ENCODE data around the gene FAF2.

Gene FAF2

GRCh38 chr5:176508603-176509002 lies 60.4 kb downstream of the FAF2 start:
- no peak for DNase-seq

DNA sequence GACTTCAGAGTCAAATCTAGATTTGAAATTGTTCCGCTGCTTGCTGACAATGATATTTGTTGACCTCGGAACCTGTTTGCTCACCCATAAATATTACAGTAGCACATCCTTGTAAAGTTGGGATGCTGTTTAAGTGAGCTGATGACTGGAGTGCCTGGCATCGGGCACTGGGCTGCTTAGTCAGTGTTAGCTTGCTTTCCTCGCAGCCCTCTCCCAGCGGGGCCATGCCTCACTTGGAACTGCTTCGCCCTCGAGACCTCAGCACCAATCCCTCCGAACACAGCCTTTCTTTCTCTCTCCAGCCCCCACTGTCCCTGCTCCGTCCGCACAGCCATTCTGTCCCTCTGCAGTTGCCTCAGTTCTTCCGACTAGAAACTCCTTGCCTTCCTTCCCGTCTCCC lies 65.6 kb downstream of the FAF2 start:
- DNase-seq, result no peak

- no peak for DNase-seq
Measured at GRCh38 chr5:176514244-176514950, 66.2 kb downstream of the FAF2 start.

DNA sequence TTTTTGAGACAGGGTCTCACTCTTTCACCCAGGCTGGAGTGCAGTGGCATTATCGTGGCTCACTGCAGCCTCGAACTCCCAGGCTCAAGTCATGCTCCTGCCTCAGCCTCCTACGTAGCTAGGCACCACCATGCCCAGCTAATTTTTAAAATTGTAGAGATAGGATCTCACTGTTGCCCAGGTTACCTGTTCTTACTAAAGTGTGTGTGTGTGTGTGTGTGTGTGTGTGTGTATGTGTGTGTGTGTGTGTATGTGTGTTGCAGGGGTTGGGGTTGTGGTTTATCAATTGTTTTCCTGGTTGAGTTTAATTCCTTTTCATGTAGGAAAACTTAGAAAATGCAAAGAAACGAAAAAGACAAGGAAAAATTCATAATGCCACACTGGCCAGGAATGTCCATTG lies 67.2 kb downstream of the FAF2 start:
- DNase-seq, result peak in 1 of 5 experiments; percentile 76

DNA sequence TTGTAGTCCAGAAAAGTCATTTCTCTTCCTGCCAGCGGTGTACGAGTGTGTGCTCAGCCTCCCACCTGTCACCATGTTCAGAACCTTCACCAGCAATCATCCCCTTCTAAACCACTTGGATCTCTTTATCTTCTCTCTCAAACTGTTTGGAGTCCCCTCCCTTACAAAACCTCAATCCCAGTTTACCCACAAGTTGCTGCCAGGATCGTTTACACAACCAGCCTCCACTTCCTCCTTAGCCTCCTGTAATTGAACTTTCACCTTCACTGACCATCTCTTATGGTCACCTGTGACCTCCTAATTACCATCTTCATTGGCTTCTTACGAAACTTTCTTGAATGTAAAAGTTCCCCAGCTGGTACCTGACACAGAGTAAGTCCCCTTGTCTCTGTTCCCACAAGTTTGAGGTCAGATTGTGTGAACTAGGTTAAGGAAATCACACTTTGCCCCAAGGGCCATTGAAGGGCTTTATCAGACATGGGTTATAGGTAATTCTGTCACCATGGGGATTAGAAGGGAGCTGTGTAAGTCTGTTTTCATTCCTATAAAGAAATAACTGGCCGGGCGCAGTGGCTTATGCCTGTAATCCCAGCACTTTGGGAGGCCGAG lies 69.0 kb downstream of the FAF2 start:
- DNase-seq, result peak in 2 of 5 experiments; percentile 42 to 54

- DNase-seq, result no peak
Measured at GRCh38 chr5:176519810-176520720, 71.9 kb downstream of the FAF2 start.

GRCh38 chr5:176521286-176521685 lies 73.1 kb downstream of the FAF2 start:
- DNase-seq, result no peak

GRCh38 chr5:176521699-176522263 lies 73.6 kb downstream of the FAF2 start:
- no peak for DNase-seq

- no peak for DNase-seq
Measured at GRCh38 chr5:176524138-176524537, 76.0 kb downstream of the FAF2 start.

GRCh38 chr5:176524987-176525386 lies 76.8 kb downstream of the FAF2 start:
- DNase-seq, result no peak

DNA sequence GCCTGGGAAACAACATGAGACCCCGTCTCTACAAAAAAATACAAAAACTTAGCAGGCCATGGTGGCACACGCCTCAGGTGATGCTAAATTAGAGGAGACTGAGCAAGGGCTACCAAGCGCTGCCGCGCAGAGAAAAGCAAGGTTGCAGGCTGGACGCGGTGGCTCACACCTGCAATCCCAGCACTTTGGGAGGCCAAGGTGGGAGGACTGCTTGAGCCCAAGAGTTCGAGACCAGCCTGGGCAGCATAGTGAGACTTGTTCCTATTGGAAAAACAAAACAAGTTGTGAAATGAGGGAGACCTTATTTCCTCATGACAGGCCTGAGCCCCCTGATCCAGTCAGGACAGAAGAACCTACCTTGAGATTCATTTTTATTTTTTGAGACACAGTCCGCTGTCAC lies 77.5 kb downstream of the FAF2 start:
- DNase-seq, result no peak

DNA sequence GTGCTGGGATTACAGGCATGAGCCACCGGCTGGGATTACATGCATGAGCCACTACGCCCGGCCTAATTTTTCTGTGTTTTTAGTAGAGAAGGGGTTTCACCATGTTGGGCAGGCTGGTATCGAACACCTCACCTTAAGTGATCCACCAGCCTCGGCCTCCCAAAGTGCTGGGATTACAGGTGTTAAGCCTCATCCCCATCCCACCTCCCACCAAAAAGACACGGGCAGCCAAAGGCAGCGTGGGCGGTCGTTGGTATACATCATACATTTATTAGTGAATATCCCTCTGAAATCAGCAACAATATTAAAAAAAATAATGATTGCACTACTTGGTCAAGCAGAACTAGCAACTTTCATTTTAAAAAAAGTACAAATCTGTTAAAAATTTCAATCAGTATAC lies 78.3 kb downstream of the FAF2 start:
- no peak for DNase-seq

DNA sequence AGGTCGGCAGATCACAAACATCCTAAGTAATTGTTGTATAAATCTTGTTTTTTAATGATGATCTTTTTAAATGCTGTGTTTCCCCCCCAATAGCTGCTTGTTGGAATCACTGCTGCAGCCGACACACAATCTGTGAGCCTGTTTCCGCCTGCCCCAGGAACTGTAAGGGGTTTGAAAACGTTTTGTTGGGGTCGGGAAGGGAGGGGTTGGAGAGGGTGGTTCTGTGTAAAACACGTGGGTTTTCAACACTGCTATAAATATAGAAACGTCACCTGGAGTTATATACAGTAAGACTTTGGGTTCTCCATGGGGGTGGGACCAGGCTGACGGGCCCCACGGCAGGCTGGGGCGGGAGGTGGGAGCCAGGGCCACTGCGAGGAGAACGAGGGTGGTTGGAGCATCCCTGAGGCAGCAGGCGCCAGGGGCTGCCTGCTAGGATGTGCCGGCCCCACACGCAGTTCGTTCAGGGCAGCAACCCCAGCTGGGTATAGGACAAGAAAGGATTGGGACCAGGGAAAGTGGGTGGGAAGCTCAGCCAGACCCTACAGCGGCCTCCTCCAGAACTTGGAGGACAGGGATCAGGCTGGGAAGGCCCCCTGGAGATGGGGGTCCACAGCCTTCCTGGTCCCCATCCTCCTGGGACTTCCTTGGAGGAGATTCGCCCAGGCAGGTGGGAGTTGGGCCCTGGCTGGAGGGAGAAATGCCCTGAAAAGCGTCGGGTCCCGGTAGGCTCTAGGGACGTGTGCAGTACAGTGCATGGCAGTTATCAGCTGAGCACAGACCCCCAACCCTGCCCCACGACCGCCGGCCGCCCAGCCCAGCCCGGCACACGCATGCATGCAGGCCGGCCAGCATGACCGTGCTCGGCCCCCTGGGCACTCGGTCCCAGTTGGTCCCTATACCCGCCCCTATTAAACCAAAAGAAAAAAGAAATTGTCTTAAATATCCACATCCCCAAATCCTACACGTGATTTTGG lies 79.3 kb downstream of the FAF2 start:
- no peak for DNase-seq

- no peak for DNase-seq
Measured at GRCh38 chr5:176528301-176528700, 80.1 kb downstream of the FAF2 start.

DNA sequence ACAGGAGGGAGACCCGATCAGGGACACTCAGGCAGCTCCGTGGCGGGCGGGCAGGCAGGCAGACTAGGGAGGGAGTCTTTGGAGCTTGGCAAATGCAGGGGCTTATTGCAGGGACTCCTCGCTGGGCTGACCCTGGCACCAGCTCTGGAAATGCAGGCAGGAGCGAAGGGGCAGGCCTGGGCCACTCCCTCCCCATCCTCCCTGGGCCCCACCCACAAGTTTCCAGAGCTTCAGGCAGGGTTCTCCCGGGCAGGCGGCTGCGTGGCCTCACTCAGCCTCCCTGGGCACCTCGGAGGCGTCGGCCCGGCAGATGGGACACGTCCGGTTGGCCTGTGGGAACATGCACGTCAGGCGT lies 80.6 kb downstream of the FAF2 start:
- no peak for DNase-seq

GRCh38 chr5:176529116-176529740 lies 81.0 kb downstream of the FAF2 start:
- no peak for DNase-seq

DNA sequence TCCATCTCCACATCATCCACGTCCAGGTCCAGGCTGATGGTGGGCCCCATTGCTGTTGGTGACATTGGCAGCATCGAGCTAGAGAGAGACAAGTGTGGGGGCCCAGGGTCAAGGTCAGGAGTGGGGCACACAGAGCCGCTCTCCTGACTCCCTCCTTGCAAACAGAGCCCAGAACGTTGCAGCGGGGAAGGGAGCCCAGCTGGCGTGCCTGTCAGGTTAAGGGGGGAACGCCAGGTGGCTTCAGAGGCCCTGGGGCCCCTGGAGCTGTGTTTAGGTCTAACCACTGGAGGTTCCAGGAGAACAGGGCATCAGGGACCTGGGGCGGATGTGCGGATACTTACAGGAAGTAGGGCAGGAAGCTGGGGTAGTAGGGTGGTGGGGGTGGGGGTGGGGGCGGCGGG lies 81.6 kb downstream of the FAF2 start:
- DNase-seq, result peak in 3 of 5 experiments; percentile 68 to 92 (median 81)

- DNase-seq, result peak in 1 of 5 experiments; percentile 33
Measured at GRCh38 chr5:176530393-176530982, 82.3 kb downstream of the FAF2 start.

- DNase-seq, result peak in 1 of 5 experiments; percentile 62
Measured at GRCh38 chr5:176530983-176531901, 83.1 kb downstream of the FAF2 start.

GRCh38 chr5:176531902-176532493 lies 83.8 kb downstream of the FAF2 start:
- DNase-seq, result no peak
